ENCODE measurements around the gene CELSR1.

Gene CELSR1

DNA sequence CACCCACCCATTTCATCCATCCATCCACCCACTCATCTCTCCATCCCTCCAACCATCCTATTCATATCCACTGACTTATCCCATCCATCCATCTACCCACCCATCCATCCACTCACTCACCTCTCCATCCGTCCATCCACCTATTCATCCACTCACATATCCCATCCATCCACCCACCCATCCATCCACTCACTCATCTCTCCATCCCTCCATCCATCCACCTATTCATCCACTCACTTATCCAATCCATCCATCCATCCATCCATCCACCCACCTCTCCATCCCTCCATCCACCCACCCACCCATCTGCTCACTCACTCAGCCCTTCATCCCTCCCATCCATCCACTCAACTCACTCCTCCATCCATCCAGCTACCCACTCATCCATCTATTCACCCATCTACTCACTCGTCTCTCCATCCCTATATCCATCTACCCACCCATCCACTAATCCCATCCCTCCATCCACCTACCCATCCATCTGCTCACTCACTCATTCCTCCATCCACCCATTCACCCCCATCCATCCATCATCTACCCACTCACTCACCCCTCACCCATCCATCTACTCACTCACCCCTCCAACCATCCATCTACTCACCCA lies 165.7 kb downstream of the CELSR1 start:
- no peak for DNase-seq

DNA sequence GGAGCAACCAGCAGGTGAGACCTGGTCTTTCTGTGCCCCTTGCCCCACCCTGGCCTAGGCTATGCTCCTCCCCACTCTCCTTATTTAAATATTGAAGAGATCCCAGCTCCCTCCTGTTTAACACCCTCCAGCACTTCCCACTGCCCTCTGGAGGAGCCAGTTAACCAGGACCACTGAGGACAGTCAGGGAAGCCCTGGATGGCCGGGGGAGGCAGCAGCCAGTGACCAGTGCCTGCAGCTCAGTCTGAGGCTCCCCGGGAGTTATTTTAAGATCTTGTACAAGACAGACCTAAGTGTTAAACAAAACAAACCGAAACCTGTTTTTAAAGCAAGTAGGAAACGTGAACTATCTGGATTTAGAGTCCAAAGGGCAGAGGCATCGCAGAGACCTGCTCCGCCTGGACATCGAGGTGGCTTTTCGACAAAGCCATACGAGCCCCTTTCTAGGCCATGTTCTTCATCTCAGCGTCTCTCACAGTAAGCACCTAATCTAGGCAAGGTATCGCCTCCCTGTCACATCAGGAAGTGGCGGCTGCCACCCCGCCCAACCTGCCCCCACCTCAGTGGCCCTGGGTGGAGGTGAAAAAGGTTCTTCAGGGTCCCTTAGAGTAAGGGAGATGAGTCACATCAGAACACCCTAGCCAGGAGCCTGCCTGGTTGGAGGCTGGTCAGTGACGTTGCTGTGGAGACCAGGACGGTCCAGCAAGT lies 166.7 kb downstream of the CELSR1 start:
- DNase-seq: no peak

DNA sequence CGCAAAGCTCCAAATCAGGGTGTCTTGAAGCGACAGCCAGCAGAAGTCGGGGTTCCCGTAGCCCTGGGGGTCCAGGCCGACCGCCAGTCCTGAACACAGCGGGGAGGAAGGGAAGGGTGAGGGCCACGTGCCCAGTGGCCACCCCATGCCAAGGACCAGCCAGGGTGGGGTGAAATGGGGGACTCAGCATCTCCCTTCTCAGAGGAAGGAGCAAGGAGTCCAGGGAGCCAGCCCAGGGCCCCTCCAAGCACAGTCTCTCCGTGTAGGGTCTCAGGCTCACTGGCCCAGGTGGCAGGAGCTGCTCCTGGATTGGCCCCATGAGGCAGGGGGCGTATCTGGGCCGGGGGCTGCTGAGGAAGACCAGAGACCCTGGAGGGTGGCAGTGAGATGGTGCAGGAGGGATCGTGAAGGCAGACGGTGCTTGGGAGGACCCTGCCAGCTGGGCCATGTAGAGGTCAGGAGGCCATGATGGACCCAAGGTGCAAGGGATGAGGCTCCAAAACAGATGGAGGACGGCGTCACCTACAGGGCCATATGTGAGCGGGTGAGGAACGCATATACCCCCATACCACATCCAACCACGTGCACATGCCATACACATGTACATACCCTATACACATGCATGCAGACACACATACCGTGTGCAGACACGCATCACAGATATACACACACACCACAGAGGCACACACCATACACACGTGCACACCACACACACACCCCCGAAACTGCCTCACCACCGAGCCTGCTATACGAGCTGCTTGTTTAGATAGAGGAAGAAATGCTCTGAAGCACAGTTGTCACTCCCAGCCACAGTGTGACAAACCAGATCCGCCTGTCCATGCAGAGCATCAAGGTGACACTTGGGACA lies 167.5 kb downstream of the CELSR1 start:
- DNase-seq: no peak

DNA sequence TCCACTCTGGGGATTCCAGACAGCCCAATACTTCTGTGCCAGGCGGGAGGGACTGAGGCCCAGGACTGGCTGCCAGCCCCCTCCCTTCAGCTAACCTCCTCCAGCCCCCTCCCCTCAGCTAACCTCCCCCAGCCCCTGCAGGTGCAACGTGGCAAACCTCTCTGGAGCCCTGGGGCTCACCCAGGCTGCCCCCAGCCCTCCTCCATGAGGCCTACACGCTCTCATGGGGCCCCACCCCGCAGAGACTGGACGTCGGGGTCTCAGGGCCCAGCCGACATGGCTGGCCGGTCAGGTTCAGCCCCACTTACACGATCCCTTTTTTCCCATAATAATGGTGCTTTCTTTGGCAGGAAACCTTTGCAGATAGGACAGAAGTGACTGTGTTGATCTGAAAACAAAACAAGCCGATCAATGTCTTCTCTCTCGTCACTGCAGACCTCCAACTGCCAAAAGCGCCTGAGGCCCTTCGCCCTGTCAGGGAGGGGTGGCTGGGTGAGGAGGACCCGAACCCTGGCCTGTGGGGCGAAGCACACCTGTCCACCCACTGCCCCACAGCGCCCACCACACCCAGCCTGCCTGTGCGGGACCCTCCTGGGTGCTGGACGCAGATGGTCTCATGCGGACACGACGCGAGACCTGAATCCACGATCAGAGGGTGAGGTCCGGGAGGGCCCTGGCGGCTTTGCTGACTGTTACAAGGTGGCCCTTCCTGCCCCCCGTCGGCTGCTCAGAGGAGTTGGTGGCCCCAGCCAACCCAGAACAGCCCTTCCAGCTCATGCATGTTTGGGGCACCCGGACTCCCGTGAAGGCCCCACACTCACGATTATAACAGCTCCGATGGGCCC lies 168.3 kb downstream of the CELSR1 start:
- DNase-seq: no peak

DNA sequence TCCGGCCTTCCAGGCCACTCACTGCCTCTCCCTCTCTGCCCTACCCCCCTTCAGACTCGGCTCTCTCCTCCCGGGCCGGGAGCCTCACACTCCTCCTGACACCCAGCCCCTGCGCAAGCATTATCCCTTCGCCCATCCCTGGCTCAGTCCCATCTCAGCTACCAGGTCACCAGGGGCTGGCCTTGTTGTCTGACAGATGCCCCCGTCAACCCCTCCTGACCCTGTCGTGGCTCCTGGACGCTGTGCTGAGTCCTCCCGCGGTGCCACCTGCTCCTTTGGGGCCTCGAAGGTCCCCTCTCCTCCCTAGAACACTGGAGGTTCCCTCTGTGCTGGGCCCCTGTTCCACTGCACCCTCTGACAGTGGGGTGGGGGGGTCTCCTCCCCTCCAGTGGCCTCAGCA lies 169.0 kb downstream of the CELSR1 start:
- no peak for DNase-seq

DNA sequence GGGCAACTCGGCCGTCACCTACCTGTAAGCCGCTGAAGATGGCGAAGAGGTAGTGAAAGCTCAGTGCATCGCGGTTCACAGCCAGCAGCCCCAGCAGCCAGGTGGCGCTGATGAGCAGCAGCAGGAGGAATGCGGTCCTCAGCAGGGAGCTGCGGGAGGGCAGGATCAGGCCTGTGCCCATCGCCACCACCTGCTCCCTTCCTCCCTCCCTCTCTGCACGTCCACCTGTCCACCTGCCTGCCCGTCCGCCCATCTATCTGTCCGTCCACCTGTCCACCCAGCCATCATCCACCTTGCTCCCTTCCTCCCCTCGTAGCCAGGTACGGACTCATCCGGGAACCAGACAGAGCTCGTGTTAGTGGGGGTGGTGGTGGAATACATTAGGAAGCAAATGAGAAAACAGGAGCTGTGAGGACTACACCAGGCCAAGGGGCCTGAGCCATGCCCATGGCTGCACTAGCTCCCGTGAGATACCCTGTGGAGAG lies 169.7 kb downstream of the CELSR1 start:
- DNase-seq: no peak

DNA sequence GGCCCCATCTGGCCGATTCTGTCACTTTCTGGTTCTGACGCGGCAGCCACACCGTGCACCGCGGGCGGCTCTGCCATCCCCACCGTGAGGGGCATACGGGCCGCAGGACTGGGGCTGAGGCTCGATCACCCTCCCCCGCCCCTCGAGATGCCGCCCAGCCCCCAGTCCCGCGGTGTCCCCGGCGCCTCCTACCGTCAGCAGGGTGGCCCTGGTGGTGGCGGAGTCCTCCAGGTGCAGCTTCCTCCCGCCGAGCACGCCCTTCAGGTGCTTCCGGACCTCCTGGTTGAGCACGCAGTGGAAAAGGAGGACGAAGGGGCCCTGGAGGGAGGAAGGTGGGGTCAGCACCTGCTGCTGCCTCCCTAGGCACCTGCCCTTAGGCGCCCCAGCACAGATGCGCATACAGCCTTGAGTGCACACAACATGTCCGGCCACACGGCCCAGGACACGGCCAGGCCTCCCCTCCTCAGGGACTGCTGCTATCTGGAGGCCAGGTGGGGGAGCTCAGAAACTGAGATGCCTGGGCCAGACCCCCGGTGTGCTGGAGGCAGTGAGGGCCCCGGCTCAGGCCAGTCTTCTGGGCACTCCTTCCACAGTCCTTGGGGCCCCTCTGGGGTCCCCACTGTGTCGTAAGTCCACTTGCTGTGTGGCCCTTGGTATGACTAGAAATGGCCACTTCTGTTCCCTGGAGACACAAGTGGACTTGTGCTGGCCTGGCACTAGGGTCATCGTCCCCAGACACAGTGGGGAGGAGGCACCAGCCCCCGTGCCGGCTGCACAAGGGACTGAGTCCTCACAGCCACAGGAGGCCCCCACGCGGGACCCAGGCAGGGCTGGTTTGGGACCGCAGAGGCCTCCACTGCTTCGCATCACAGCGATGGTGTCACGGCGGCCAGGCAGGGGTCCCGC lies 170.4 kb downstream of the CELSR1 start:
- DNase-seq: no peak

DNA sequence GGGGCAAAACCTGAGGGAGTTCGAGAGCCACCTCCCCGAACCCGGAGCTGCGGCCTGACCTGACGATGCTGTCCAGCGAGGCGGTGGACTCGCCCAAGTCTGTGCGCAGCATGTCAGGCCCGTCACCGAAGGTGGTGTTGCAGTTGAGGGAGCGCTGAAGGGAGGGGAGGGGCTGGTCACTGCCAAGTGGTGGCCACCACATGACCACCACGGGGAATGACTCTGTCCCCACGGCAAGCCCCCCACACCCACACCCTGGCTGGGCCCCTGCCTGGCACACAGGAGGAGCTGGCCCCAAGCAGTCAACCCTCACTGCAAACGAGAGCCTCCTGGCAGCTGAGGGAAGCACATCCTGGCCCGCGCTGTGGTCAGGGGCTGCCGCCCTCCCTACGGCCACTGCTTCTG lies 171.1 kb downstream of the CELSR1 start:
- no peak for DNase-seq

DNA sequence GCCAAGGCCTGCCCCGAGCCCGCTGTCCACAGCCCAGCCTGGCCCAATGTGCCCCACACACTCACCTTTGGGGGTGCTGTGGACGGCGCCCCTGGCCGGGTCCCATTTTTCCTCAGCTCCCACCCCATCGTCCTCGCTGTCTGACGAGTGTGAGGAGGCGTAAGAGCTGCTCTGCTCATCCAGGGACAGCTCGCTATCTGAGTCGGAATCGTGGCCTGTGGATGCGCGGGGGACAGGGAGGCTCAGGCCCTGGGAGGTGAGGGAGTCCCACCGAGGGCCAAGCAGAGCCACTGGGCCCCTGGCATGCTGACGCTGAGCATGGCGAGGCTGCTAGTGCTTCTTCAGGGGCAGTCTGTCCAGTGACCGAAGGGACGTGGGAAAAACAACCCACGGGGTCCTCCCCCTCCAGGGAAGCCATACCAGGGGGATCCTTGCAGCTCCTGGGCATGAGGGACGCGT lies 172.2 kb downstream of the CELSR1 start:
- DNase-seq: no peak

DNA sequence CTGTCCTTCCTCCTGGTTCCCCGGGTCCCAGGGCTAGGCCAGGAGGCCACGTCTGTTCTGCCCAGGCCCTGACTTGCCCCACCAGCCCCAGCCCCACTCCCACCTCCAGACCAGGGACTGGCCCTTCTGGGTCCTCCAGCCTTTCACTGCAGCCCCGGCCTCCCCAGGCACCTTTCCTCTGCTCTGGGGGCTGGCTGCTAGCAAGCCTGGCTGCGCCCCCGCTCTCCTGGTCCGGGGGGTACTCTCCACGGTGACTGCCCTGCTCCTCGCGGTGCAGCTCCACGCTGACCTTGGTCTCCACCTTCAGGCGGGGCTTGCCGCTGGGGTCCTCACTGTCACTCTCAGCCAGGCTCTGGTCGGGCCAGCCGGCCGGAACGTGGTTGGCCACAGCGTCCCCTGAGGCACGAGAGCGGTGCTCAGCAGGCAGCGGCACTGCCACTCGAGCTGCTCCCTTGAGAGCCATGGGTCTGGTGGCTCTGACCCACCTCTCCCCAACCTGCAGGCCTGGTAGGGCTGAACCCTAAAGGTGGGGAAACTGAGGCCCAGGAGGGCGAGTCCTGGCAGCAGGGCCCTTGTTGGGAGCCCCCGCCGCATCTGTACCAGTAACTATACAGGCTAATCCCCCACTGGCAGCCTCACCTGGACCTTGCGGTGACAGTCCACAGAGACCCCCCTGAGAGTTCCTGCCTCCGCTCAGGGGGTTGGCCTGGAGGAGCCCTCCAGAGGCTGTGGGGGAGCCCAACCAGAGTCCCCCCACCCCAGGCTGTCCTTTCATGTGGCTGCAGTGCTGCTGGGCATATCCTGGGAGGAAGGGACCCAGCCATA lies 172.9 kb downstream of the CELSR1 start:
- no peak for DNase-seq

DNA sequence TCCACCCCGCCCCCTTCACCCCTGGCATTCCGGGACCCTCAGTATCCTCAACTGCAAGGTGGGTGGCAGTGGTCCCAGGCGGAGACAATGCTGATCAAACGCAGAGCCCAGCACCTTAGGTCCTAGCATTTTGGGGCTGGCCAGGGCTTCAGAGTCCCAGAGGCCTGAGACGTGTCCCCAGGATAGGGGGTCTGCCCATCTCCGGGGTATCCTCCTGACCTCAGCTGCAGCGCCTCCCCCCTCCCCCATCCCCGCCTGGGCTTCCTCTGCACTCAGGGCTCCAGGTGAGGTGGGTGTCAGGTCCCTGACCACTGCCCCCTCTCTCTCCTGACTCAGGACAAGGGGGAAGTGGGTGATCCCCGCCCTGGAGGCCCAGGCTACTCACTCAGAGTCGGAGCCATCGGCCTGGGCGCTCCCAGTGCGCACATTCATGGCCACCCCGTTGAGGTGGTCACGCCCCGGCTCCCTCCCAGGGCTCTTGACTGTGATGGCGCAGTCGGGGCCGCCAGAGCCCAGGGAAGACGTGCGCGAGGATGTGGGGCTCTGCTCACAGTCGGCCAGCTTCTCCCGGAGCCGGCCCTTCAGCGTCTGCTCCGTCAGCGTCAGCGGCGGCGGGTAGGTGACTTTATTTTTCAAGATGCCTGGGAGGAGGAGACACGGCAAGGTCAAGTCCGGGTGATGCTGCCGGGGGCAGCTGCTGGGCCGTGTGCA lies 173.7 kb downstream of the CELSR1 start:
- DNase-seq: no peak

DNA sequence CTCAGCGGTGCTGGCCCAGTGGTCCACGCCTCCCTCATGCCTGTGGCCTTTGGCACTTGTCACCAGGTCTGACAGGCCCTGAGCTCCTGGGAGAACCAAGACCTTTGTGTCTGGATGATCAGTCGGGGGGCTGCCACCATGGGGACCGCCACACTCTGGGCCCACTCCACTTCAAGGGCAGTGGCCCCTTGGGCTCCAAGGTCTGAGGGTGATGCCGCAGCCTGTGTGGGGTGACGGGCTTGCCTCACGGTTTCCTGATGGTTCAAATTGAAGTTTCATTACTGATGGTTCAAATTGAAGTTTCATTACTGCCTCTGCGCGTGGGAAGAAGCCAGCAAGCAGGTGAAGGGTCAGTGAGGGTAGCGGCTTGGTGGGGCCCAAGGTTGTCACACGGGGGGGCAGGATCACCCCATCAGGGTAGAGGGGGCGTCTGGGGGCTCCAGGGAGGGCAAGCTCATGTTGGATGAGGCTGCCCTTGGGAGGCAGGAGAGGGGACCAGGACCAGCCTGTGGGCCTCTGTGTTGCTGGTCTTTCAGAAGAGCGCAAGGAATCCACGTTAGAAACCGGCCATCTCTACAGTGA lies 174.4 kb downstream of the CELSR1 start:
- DNase-seq: no peak

DNA sequence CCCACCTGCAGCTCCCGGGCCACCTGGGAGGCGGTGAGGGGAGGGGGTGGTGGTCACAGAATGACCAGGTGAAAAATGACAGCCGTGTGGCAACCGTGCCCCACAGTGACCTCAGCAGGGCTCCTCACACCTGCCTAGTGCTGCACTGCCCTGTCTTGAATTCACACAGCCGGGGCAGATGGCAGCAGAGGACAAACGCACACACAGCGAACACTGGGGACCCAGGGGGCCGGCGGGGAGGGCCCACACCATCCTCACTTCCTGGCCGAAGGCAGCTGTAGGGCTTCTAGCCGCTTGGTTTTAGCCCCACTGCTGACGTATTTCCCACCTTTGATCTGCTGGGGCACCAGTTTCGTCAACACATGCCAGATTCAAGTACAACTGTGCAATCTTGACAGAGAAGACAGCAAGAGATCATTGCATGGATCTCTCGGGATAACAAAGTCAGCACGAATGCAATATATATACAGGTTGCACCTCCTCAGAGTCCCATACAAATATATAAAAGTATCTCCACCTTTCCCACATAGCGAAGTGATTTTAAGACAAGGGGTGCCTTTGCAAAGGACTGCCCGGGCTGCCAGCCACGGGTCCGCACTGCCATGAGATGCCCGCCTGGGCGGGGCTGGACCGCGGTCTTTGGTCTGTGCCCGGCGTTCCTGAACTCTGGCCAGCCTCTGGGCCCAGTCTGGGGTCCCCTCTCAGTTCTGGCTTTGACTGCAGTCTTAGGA lies 175.1 kb downstream of the CELSR1 start:
- DNase-seq: no peak

DNA sequence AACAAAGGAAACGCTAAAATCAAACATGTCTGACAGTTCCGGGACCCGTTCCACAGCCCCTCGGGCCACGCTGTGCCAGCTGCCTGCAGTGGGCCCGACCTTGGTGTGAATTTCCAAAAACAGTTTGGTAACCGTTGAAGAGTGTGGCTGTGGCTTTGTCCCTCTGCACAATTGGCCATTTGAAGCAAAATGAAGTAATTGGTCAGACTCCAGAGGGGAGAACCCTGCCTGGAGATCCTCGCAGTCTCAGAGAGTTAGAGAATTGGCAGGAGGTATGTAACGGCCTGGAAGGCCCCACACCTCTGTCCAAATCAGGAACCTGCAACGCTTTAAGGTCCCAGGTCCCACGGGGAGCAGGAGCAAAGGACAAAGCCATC lies 175.6 kb downstream of the CELSR1 start:
- no peak for DNase-seq

DNA sequence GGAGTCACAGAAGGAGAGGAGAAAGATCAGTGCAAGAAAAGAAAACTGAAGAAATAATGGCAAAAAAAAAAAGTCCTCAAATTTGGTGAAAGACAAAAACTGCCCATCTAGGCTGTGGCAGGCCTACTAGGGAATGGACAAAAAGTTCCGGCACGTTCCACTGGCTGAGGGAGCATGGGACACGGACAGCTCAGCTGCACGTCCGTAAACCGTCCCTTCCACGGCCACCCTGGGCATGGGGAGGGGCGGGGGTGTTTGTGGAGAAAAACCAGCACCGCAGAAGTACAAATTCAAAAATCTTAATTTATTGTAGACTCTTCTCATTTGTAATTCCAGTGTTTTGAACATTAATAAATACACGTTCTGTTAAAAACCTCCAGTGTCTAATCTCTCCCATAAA lies 176.5 kb downstream of the CELSR1 start:
- DNase-seq: no peak

DNA sequence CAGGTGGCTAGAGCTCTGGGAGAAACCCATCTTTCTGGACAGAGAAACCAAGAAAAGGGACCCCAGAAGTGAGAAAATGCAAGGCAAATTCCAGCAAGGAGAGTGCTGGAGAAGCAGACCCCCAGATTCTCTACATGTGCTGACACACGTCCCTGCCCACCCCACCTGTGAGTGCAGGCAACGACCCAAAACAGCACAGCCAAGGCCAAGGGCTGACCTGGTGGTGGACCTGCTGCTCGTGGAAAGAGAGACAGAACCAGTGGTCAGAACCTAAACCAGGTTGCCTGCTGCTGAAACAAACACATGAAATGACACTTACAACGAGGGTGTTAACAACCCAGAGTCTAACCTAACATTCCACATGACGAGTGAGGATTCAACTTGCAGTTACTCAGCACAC lies 177.3 kb downstream of the CELSR1 start:
- DNase-seq: no peak

DNA sequence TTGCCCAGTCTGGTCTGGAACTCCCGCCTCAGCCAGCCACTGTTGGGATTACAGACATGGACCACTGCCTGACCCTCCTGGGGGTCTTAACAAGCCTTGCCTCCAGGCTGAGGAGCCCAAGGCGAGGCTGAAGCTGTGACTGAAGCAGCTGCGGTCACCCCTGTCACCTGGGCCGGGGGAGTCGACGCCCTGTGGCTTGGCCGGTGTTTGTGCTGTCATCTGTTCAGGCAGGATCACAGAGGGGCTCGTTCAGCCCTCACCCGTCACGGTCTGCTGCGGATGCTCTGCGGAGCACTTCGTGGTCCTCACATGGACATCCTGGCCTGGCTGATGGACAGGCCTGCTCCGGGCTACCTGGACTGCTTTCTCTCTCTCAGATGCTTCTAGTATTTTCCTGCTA lies 178.1 kb downstream of the CELSR1 start:
- no peak for DNase-seq

DNA sequence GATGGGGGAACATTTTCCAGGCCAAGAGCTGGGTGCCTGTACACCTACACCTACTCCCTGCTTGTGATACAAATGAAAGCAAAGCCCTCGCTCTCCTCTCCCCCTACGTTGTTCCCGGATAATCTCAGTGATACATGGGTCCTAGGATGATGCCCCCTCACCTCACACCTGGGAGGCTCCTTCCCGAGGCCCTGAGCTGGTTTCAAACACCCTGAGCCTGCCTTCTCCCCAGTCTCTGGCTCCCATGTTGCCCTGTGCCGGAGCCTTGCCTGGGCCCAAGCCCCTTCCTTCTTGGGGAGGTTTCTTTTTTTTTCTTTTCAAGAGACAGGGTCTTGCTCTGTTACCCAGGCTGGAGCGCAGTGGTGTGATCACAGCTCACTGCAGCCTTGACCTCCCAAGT lies 178.7 kb downstream of the CELSR1 start:
- no peak for DNase-seq

Measured in NCI-H2107 (cell line).